ENCODE results near the gene PDE9A.

The PDE9A gene

DNA sequence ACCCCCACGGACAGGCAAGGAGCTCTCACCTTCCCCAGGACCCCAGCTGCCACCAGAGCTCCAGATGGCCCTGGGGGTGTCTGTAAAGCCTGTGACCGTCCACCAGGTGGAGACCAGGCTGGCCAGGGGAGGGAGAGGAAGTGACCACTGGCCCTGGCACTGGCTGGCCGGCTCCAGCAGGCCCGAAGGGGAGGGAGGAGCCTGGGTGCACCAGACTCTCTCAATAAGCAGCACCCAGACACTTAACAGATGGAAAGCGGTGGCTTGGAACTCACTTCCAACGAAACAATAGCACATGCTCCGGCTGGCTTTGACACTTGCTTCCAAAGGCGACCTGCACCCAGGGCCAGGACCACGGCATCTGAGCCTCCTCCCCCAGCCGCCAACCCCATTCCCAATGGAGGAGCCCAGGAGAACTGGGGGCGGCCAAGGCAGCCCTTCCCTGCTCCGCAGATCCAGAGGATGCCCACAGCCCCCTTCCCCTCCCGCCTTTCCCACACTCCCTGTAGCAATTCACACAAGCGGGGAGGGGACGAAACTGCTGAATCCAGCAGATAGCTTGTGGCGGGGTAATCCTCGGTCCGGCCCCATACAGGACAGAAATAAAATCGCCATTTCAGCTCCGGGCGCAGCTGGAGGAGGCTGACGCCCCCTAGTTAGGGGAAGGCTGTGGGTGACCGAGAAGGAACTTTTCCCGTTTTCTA is 742 bp upstream of the PDE9A start:
- Histone ChIP-seq H3K9me3 (ENCODE audit: insufficient read depth, low read length, severe bottlenecking) (no peaks in the 10 kb centered on the region), H3K4me3 (ENCODE audit: low read depth in 1 of 2, low read length in 2 of 2) (no peak overlapping the region), H2AFZ (ENCODE audit: low read depth, low read length) (no peak overlapping the region), H3K9ac (ENCODE audit: low read depth, low read length) (no peak overlapping the region), H3K36me3 (ENCODE audit: insufficient read depth, low read length) (no peaks in the 10 kb centered on the region), H3K4me1 (ENCODE audit: insufficient read depth, low read length) (peaks cover 24% of the 10 kb centered on the region), H4K20me1 (ENCODE audit: insufficient read depth, low read length) (peaks cover 45% of the 10 kb centered on the region), H3K79me2 (ENCODE audit: insufficient read depth, low read length) (no peaks in the 10 kb centered on the region), H3K27me3 (ENCODE audit: insufficient read depth, low read length, poor library complexity) (peaks cover 35% of the 10 kb centered on the region), H3K4me2 (ENCODE audit: insufficient read depth, low read length) (peak overlapping the region; percentile 45; the same call in 1 of the 2 replicates), H3K27ac (ENCODE audit: low read length) (no peak overlapping the region)
- DNase-seq (no peak), ATAC-seq (ENCODE audit: insufficient read depth, low read depth) (no peak)
- TF ChIP-seq, protein P1, sequence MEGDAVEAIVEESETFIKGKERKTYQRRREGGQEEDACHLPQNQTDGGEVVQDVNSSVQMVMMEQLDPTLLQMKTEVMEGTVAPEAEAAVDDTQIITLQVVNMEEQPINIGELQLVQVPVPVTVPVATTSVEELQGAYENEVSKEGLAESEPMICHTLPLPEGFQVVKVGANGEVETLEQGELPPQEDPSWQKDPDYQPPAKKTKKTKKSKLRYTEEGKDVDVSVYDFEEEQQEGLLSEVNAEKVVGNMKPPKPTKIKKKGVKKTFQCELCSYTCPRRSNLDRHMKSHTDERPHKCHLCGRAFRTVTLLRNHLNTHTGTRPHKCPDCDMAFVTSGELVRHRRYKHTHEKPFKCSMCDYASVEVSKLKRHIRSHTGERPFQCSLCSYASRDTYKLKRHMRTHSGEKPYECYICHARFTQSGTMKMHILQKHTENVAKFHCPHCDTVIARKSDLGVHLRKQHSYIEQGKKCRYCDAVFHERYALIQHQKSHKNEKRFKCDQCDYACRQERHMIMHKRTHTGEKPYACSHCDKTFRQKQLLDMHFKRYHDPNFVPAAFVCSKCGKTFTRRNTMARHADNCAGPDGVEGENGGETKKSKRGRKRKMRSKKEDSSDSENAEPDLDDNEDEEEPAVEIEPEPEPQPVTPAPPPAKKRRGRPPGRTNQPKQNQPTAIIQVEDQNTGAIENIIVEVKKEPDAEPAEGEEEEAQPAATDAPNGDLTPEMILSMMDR (IDR thresholded peaks at IDR 0.05; ENCODE audit: borderline replicate concordance, extremely low read depth, low read length, poor library complexity, severe bottlenecking): peak; percentile 7
- no peak for TF ChIP-seq EZH2 (IDR thresholded peaks at IDR 0.05; ENCODE audit: borderline replicate concordance, low read depth, low read length, severe bottlenecking)

DNA sequence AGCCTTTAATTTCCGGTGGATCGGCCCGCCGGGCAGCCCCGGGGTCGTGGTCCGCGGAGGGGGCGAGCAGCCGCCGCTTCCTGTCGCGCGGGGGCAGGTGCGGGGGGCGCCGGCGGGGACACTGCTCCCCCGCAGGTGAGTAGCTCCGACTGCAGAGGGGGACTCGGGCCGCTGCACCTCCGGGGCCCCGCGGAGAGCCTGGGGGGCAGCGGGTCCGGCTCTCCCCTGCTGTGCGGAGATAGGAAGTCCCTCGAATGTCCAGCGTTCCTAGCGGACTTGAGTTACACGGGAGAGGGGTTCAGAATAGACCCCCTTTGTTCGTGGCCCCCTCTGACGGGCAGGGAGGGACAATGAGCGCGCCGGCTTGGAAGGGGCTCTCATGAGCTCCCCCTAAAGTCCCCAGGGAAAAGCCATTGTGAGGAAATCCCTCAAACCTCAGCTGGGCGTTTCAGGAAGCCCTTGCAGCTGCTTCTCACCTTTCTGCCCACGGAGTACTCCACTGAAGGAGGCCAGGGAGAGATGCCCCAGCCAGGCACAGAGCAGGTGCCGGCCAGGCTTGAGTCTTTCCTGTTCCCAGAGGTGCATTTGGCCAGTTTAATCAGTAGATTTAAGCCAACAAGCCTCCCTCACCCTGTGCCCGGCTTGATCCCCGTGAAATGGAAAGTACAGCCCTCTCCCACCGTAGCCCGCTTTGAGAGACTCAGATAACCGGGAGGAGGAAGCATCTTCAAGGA is 925 bp downstream of the PDE9A start:
- peak overlapping the region; percentile 45; the same call in 1 of the 2 replicates for H2AFZ ChIP-seq (ENCODE audit: low read depth, low read length)
- peaks cover 24% of the 10 kb centered on the region for H3K4me1 ChIP-seq (ENCODE audit: insufficient read depth, low read length)
- peak; percentile 74 for DNase-seq
- no peaks in the 10 kb centered on the region for H3K36me3 ChIP-seq (ENCODE audit: insufficient read depth, low read length)
- peak; percentile 76 for ATAC-seq (ENCODE audit: insufficient read depth, low read depth)
- no peaks in the 10 kb centered on the region for H3K79me2 ChIP-seq (ENCODE audit: insufficient read depth, low read length)
- peak overlapping the region; percentile 43 for H3K9ac ChIP-seq (ENCODE audit: low read depth, low read length)
- H3K4me2 ChIP-seq (ENCODE audit: insufficient read depth, low read length): peak overlapping the region; percentile 83
- H3K9me3 ChIP-seq (ENCODE audit: insufficient read depth, low read length, severe bottlenecking): no peaks in the 10 kb centered on the region
- peaks cover 35% of the 10 kb centered on the region for H3K27me3 ChIP-seq (ENCODE audit: insufficient read depth, low read length, poor library complexity)
- H4K20me1 ChIP-seq (ENCODE audit: insufficient read depth, low read length): peaks cover 53% of the 10 kb centered on the region
- TF ChIP-seq EZH2 (IDR thresholded peaks at IDR 0.05; ENCODE audit: borderline replicate concordance, low read depth, low read length, severe bottlenecking): peak; percentile 89
- TF ChIP-seq, protein P1 (IDR thresholded peaks at IDR 0.05; ENCODE audit: borderline replicate concordance, extremely low read depth, low read length, poor library complexity, severe bottlenecking): no peak
- no peak overlapping the region for H3K27ac ChIP-seq (ENCODE audit: low read length)
- peak overlapping the region in 1 of 2 experiments; percentile 55; a peak in 2 of 4 replicates for H3K4me3 ChIP-seq (ENCODE audit: low read depth in 1 of 2, low read length in 2 of 2)

DNA sequence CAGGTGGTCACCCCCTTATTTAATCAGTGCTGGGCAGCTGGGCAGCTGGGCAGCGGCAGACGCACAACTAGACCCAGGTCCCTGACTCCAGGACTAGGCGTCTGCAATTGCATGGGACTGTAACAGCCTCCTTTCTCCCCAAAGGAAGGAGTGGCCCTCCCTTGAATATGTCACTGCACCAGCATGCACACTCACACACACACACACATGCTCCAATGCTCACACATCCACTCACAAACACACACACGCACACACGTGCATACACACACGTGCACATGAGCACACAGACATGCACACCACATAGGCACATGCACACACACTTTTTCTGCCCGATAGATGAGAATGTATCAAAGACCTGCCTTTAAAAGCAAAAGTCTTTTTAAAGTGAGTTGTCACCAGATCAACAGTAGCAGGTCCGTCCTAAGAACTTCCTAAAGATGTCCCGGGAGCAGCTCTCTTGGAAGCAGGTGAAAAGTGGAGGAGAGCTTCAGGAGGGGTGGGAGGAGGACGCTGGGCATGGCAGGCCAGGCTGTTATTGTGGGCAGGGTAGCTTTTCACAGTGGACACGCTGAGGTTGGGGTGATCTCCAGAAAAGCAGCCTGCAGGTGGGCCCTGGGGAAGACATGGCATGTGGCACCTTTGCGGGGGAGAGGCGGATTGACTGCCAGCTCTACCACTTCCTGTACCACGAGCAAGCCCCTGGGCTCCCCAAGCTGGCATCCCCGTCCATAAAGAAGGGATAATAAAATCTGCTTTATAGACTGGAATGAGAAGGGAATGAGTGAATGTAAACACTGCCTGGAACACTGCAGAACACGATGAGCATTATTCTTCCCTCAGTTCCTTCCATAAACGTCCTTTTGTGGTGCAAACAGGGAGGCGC is 1.7 kb downstream of the PDE9A start:
- no peak for ATAC-seq (ENCODE audit: insufficient read depth, low read depth)
- H3K9ac ChIP-seq (ENCODE audit: low read depth, low read length): no peak overlapping the region

More for the DNA sequence above, 1.7 kb downstream of the PDE9A start:
- Histone ChIP-seq H3K36me3 (ENCODE audit: insufficient read depth, low read length) (no peaks in the 10 kb centered on the region), H3K4me2 (ENCODE audit: insufficient read depth, low read length) (peak overlapping the region; percentile 83), H3K79me2 (ENCODE audit: insufficient read depth, low read length) (no peaks in the 10 kb centered on the region), H4K20me1 (ENCODE audit: insufficient read depth, low read length) (peaks cover 56% of the 10 kb centered on the region), H3K27ac (ENCODE audit: low read length) (no peak overlapping the region), H2AFZ (ENCODE audit: low read depth, low read length) (no peak overlapping the region), H3K9me3 (ENCODE audit: insufficient read depth, low read length, severe bottlenecking) (no peaks in the 10 kb centered on the region), H3K4me3 (ENCODE audit: low read depth in 1 of 2, low read length in 2 of 2) (peak overlapping the region in 1 of 2 experiments; percentile 55; a peak in 2 of 4 replicates), H3K27me3 (ENCODE audit: insufficient read depth, low read length, poor library complexity) (peaks cover 35% of the 10 kb centered on the region), H3K4me1 (ENCODE audit: insufficient read depth, low read length) (peaks cover 24% of the 10 kb centered on the region)
- no peak for TF ChIP-seq EZH2 (IDR thresholded peaks at IDR 0.05; ENCODE audit: borderline replicate concordance, low read depth, low read length, severe bottlenecking)
- TF ChIP-seq, protein P1 (IDR thresholded peaks at IDR 0.05; ENCODE audit: borderline replicate concordance, extremely low read depth, low read length, poor library complexity, severe bottlenecking): no peak
- peak; percentile 56 for DNase-seq

All from DND-41 (cell line).